ENCODE results near the gene RNFT2. TPM values are rescaled to one million over a fixed set of nuclear protein-coding genes. Genes with fewer than 3 reads are reported as not detected.

The RNFT2 gene
- total RNA-seq, 1 experiment from 2014 or later: 29.5 TPM

DNA sequence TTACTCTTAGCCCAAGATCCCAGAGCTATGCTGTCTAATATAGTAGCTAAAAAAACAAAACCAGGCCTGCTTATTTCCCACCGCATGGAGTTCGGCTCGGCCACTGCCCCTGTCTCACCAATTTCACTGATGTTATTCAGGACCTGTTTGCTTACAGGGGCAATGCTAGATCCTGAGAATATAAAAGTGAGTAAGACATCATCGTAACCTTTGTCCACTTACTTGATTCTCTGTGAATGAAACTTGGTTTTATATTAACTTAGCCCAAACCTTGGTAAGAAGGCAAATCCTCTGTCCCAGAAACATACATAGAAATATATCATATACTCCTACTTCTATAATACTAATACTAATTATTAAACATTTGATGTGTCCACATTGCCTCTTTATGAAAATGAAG is 56.6 kb downstream of the RNFT2 start:
- Histone ChIP-seq H4K20me1 (ENCODE audit: control insufficient read depth, insufficient read depth, insufficient read length) (no peaks in the 10 kb centered on the region), H3K79me2 (ENCODE audit: insufficient read depth, low read length) (no peaks in the 10 kb centered on the region), H2BK5ac (ENCODE audit: insufficient read length, low read length) (no peak overlapping the region), H3K9ac (ENCODE audit: extremely low read depth, insufficient read length, low read length) (no peak overlapping the region), H3K56ac (ENCODE audit: insufficient read length, low read depth, low read length) (no peak overlapping the region), H2BK20ac (ENCODE audit: low read depth, low read length, poor library complexity, severe bottlenecking) (no peak overlapping the region), H3K23ac (ENCODE audit: insufficient read length, low read depth, low read length) (no peak overlapping the region), H2BK15ac (ENCODE audit: low read depth, low read length) (no peak overlapping the region), H3K4me2 (ENCODE audit: insufficient read depth, insufficient read length, low read length) (no peak overlapping the region), H3K9me3 (ENCODE audit: control insufficient read depth, low read depth, low read length) (no peaks in the 10 kb centered on the region), H3T11ph (ENCODE audit: low read length) (no peak overlapping the region), H2BK12ac (ENCODE audit: insufficient read length, low read depth, low read length) (no peak overlapping the region), H3K27ac (ENCODE audit: insufficient read length, low read depth, low read length) (no peak overlapping the region), H3K18ac (ENCODE audit: insufficient read length, low read depth, low read length) (no peak overlapping the region), H2BK120ac (ENCODE audit: low read depth, low read length, poor library complexity, severe bottlenecking) (no peak overlapping the region), H2AFZ (ENCODE audit: low read length) (no peak overlapping the region), H3K79me1 (ENCODE audit: insufficient read depth, low read depth, low read length, poor library complexity, severe bottlenecking) (no peaks in the 10 kb centered on the region), H3K14ac (ENCODE audit: insufficient read depth, low read length) (no peak overlapping the region), H3K4ac (ENCODE audit: low read depth, low read length) (no peak overlapping the region), H3K27me3 (ENCODE audit: insufficient read depth, low read length) (no peaks in the 10 kb centered on the region), H4K5ac (ENCODE audit: insufficient read length, low read depth, low read length) (no peak overlapping the region), H2AK5ac (ENCODE audit: insufficient read length, low read length) (no peak overlapping the region), H4K8ac (replicated peaks; ENCODE audit: insufficient read length, low read depth, low read length) (no peak overlapping the region), H4K91ac (ENCODE audit: insufficient read length, low read depth, low read length) (no peak overlapping the region), H3K4me1 (ENCODE audit: insufficient read depth, low read length) (no peaks in the 10 kb centered on the region), H3K23me2 (ENCODE audit: insufficient read length, low read depth, low read length, poor library complexity, severe bottlenecking) (no peaks in the 10 kb centered on the region)
- peaks cover 0 to 3% of the 10 kb centered on the region in 2 experiments; a peak in 1 of 5 replicates for H3K9me3 Mint-ChIP-seq
- no peak for DNase-seq
- no peak overlapping the region for H3K4me3 Mint-ChIP-seq
- TF ChIP-seq, protein P1, sequence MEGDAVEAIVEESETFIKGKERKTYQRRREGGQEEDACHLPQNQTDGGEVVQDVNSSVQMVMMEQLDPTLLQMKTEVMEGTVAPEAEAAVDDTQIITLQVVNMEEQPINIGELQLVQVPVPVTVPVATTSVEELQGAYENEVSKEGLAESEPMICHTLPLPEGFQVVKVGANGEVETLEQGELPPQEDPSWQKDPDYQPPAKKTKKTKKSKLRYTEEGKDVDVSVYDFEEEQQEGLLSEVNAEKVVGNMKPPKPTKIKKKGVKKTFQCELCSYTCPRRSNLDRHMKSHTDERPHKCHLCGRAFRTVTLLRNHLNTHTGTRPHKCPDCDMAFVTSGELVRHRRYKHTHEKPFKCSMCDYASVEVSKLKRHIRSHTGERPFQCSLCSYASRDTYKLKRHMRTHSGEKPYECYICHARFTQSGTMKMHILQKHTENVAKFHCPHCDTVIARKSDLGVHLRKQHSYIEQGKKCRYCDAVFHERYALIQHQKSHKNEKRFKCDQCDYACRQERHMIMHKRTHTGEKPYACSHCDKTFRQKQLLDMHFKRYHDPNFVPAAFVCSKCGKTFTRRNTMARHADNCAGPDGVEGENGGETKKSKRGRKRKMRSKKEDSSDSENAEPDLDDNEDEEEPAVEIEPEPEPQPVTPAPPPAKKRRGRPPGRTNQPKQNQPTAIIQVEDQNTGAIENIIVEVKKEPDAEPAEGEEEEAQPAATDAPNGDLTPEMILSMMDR (conservative IDR thresholded peaks at IDR 0.05): no peak
- H3K27me3 Mint-ChIP-seq (ENCODE audit: low read depth): no peaks in the 10 kb centered on the region
- H3K27ac Mint-ChIP-seq: no peak overlapping the region
- WGBS (ENCODE audit: extremely low coverage, insufficient read length, low lambda C conversion rate): no CpG with 5 or more reads among the region's 4 CpGs
- peaks cover 20 to 29% (median 28%) of the 10 kb centered on the region in 3 experiments; a peak in 6 of 7 replicates for H3K36me3 Mint-ChIP-seq (ENCODE audit: insufficient read depth in 1 of 3, low read depth in 3 of 3)
- H3K4me1 Mint-ChIP-seq: no peaks in the 10 kb centered on the region

All from H9 (cell line).